ENCODE results near the gene MIER3.

MIER3 gene

DNA sequence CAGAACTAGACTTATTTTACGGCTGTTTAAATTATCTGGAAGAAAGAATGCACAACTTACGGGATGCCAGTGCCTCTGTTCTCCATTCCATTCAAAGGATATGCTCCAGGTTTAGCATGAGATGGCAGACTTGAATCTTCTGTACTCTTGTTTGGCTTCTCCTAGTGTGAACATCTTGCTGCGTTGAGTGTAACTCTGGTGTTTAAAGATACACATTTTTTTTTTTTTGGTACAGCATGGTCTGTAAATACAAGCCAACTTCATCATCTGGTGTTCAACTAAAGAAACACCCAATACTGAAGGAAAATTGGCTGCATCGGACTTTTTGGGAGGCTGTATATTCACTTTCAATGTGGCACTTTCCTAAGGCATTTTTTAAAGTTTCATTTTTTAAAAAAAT, 7.4 kb upstream of the MIER3 start:
- DNase-seq = no peak

DNA sequence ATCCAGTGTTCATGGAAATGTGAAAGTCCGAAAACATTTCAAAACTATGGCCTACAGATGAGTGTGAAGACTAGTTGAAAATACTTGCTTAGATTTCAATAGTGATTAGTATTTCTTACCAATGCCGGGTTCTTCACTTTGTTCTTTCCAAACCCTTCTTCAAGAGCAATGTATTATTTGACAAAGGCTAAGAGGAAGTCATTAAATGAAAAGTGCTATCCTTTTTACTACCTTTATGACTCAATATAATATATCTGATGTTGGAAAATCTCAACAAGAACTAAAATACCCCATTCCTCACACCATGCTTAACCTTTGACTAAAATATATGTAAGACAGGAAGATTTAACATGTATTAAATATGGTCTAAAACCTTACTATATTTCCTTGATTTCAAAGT, 6.7 kb upstream of the MIER3 start:
- no peak for DNase-seq

DNA sequence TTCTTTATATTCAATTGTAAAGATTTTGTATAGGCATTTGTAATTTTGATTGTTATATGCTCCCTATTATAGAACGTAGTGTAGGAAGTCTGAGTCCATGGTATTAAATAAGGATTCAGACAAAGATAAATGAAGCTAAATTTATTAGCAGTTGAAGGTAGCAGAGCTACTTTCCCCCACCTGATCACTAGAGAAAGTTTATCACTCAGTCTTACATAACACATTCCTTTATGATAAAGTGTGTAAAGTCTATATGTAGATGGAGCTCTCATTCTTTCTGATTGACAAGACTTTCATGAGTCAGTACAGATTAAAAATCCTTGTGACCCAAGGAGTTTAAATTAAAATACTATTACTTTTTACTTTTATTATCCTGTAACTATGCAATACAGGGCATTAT, 2.3 kb upstream of the MIER3 start:
- DNase-seq = no peak

DNA sequence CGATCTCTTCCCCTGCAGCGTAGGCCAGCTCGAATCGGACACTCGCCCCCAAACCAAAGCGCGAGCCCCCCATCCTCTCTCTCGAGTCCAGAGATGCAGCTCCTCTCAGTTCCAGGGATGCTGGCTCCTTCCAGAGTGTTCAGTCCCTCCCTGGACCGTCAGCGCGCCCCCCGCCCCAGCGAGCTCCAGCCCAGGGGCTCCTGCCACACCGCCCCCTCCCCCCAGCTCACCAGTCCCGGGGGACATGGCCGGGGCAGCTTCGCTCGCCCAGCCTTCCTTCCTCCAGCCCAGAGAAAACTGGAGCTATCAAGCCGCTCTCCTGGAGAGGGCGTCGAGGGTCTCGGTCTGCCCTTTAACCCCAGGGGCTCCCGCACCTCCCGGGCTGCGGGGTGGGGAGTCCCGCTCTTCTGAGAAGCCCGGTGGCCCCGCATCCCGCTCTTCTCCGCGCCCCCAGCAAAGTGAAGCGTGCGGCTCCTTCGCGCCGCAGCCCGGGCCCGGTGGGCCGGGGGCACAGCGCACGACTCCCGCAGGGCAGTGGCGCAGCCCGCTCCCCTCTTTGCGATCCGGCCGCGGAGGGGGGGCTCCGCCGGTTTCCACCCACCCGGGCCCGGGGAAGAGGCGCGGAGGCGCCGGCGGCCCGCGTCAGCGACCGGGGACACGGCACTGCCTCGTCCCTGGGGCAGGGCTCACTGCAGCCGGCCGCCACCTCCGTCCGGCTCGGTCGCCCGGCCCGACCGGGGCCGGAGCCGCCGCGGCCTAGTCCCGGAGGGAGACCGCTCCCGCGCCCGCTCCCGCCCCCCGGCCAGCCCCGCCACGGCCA, 587 bp downstream of the MIER3 start:
- DNase-seq = peak in 40 of 51 donors; percentile 4 to 80 (median 37)

DNA sequence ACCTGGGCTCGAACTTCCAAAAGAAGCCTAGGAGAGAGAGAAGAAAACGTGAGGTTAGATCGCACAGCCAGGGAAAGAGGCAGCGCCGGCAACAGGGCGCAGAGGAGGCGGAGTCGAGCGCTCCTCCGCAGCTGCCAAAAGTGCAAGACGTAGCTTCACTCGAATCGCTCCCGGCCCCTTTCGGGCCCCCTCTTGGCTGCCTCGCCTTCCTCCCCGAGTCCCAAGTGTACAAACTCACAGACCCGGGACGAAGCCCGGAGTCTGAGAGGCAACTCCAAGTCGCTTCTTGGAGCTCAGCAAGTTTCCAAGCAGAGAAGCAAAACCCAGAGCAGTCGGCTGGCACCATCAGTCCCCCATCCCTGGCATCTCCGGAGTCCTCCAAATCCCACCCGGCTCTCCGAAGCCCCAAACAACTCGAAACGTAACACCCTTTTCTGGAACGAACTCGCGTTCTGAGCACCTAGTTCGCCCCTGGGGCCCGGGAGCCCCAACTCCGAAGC, 1.2 kb downstream of the MIER3 start:
- DNase-seq = peak in 46 of 51 donors; percentile 8 to 76 (median 36)

DNA sequence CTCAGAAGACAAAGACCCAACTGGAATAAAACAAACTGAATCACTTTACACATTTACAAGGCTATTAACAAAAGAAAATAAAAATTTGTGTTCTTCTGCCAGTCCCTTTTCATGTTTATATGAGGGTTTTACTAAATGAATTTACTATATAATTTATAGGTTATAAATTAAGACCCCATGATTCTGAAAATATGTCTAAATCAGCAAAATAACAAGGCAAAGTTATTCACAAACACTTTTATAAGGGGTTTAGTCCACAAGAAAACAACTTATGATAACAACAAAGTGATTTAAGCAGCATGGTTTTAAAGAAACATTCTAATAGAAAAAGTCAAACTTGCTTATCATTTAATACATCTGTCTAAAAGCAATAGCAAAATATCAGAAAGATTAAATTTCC, 4.9 kb downstream of the MIER3 start:
- DNase-seq = no peak

DNA sequence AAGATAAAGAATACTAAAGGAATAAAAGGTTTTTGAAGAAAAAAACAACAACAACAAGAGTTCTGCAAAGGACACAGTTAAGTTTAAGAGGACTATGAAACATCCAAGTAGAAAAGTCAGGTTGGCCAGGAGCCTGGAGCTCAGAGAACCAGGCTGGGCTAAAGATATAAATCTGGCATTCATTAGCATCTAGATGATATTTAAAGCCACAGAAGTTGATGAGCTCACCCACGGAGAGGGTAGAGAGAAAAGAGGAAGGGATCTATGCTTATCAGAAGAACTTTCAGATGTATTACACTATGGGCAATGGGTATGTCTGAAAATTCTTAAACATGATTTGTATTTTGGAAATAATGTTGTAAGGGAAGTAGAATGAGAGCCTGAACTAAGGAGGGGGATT, 9.9 kb downstream of the MIER3 start:
- DNase-seq = no peak

DNA sequence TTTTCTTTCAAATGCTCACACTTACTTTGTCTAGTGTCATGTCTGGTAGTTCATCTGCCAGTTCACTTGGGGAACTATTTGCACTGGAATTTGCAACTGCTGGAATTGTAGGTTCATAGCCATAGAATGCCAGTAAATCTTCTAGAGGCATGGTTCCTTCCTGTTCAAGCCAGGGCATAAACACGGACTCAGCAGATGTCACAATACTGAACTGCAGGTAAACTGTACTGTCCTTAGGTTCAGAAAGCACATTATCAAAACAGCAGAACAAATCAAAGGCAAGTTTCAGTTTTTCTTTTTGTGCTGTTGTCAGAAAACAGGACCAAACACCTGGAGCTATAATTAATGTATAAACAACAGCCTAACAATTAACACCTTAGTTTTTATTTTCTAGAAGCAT, 13.1 kb downstream of the MIER3 start:
- no peak for DNase-seq

DNA sequence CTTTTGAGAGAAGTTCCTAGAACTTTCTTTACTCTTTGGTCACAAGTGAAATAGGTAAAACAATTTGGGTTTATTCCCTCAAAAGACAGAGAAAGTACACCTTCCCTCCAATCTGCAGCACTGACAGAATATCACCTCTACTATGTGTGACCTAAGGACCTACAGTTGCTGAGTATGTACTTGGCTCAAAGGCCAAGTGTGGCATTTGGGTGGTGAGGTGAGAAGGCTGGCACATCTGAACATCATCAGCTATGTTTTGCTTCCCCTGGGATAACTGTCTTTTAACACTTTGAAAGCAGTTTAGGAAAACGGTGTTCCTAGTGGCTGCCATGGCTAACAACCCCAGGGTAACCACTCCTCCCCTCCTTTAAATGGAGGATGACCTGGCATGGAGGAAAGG, 17.6 kb downstream of the MIER3 start:
- DNase-seq = no peak

DNA sequence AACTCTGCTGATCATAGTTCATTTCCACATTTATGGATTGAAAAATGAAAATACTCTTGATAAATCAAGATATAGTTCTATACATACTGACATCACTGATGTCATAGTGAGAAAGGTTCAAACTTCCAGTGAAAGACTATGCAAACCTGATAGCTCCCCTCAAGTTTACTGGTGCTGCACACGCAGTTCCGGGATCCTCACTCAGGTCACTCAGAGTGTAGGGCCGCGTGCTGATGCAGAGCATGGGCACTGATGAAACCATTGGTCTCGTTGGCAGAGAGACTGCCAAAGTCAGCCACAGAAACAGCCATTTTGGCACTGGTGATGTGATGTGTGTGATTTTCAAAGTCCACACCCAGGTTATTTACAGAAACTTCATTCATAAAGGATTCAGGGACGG, 29.0 kb downstream of the MIER3 start:
- DNase-seq = no peak

DNA sequence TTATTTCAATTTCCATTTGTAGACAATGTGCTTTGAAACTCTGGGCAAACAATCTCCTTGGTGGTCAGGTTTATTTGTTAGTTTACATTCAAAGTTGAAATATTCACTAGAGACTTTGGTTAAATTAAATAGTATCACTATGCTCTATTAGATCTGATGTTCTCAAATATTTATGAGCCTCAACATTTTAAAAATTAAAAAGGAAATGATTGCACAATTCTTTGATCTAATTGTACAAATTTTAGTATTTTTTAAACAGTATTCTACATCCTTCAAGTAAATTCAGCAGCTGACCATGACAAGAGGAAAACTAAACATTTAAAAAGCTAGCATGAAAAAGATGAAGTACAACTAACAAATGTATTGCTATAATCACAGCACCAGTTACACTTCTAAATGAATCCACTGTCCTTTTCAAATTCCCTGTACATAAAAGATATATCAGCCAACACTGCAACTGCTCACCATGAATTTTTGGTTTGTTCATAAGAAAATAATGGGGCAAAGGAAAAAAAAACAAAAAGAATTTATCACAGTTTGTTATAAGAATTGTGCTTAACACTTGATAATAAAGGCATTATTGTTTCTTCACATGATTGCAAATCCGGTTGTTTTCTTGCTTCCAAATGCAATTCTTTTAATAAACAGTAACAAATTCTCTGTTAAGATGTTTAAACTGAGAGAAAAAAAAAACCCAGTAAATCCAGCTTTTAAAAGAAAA, 31.8 kb downstream of the MIER3 start:
- no peak for DNase-seq

DNA sequence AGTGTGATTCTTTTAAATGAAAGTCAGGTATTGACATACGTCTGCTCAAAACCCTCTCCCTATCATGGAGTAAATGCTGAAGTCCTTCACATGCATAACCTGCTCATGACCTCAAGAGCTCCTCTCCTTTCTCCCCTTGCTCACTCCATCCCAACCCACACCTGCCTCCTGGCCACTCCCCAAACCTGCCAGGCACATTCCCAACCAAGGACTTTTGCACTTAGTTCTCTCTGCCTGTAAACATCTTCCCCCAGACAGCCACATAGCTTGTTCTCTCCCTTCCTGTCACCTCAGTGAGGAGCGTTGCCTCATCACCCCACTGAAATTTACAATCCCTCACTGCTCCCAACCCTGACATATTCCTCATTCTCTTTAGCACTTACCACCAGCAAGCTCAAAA, 33.9 kb downstream of the MIER3 start:
- DNase-seq = no peak

DNA sequence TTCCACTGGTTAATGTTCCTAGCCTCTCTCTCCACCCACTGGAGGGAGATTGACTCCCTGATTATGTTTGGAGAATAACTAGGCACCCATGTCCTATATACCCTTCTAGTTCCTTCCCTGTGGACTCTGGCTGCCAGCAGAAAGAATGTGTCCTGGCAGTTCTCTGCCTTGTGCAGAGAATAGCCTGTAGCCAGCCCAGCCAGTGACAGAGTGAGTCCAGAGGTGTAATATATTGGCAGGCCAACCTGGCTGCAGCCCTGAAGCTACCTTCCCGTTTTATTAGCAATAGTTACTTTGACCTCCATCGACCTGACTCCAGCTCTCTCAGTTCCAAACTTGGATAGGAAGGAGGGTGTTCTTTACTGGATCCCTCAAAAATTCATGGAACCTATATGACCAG, 34.4 kb downstream of the MIER3 start:
- no peak for DNase-seq

DNA sequence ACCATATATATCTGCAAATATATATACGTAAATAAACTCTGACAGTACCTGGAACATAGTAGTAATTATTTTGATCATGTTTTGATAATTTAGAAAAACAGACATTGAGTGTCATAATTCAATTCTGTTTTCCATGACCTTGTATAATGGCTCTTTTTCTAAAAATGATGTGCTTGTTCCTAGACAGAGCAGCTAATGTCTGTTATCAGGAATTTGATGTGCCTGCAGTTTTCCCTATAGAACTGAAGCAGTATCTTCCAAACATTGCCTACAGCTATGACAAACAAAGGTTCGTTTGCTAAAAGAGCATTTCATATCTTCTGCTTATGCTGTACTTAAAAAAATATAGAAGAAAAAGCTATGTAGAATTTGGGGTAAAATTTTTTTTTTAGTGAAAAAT, 37.2 kb downstream of the MIER3 start:
- no peak for DNase-seq

DNA sequence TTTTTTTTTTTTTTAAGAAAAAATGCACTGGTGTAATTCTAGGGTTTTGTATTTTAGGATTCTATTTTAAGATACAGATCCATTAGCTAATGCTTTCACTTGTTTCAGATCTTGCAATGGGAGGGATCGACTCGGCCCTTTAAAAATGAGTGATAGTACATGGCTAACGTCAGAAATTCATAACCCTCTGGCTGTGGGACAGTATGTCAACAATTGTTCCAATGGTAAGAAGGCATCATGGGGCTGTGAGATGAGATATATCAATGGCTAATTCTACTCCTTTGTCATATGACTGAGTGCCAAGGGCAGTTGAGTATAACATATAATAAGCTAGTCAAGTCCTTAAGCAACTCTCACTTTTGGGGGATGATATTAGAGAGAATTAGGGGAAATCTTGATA, 38.2 kb downstream of the MIER3 start:
- no peak for DNase-seq

DNA sequence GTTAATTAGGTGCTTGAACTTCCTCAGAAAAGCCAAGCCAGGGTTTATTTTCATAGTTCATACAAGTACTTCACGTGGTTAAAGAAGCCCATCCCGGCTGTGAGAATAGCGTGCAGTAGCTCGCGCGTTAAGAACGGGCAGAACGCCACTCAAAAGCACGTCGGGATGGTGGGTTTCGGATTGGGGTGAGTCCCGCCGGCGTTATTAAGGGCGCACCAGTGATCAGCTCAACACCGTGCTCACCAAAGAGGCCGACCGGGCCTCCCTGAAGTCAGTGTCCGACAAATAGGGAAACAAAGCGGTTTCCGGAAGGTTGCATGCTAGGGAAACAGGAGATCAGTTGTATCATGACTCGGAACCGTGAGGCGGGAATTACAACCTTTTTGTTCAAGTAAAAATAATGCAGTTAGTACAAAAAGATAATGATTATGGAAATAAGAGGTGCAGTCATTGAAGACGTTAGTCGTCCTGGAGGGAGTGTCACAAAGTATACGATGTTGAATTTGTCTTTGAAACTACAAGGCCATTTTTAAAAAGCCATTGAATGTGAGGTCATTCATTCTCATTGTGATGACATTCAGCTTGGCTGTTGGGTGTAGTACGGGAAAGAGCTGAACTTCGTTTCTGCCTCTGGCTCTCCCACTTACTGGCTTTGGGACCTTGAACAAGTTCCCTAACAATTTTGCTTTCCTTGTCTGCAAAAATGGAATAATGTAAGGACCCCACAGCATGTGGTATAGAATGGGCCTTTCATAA, 41.5 kb downstream of the MIER3 start:
- peak in 28 of 51 donors; percentile 2 to 75 (median 44) for DNase-seq

DNA sequence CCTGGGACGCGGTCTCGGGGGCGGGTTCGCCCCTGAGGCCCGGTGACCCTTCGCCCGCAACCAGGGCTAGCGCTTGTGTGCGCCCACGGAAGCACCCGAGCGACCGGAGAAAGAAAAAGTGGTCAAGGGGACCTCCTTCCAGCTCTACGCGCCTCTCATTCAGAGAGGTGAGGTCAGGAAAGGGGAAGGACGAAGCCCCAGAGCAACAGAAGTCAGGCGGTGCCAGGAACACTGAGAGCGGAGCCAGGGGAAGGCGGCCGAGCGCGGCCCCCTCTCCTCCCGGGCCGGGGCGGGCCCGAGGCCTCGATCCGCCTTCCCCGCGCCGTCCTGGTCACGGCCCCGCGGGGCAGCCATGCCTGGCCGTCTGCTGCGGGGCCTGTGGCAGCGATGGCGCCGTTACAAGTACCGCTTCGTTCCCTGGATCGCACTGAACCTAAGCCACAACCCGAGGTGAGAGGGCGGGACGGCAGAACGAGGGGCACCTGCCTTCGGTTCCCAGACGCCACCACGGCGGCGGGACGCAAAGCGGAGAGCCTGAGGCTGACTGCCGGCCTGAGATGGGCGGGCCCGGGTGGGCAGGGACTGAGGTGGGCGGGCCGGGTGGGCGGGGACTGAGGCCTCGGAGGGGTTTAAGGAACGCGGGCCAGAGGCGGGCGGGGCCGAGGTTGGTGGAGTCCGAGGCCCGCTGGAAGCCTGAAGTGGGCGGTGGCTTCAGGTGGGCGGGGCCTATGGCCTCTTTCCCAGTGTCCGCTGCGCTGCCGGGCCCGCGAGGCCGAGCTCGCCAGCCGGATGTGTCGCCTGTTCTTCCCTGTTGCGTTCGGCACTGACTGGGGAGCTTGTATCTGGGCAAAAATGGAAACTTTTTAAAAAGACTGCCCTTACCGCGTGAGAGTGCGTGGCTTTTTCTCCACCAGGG, 42.4 kb downstream of the MIER3 start, which contains the start of gene SETD9:
SETD9 (plus strand) TSS at position 303 of the 916 bp plus-strand sequence; CDS start at position 353, 50 bp downstream.
- peak; percentile 76 to 99 (median 96) for DNase-seq

DNA sequence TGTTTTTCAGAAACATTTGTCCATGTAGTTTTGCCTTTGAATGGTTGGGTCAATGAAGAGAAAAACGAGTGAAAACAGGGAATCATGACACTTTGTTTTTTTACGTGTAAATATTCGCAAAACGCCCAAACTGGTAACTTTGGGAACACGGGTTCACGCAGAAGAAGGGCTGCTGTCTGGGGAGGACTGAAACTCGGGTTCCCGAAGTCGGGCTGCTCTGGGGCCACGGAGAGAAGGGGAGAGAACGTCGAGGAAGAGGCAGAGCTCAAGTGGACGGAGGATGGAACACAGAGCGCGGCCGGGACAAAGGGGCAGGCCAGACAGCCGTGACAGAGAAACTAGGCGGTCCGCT, 43.0 kb downstream of the MIER3 start:
- DNase-seq = peak in 21 of 51 donors; percentile 8 to 94 (median 71)

DNA sequence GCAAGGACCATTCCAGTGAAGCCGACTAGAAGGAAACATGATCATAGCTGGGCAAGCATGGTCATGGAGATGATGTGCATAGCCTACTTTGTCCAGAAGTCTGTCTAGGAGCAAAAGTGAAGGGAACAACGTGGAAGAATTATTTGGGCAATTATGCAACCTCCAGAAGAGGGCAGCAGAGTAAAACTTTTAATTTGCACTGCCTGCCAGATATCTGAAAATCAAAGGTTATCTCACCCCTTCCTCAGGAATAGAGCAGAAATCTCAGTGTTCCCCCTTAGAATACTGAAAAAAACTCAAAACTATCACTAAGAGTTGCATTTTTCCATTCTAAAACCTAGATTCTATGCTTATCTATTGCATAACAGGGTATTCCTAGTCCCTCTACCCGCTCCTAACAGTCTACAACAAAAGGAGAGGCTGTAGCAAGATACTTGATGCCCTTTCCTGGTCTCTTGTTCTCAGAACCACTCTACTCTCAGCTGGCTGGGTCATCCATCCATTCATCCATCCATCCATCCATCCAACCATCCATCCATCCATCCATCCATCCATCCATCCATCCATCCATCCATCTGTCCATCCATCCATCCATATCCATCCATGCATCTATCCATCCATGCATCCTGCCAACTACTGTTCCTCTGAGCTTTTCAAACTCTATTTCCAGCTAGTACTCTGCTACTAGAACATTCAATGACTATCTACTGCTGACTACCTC, 50.9 kb downstream of the MIER3 start:
- peak in 10 of 51 donors; percentile 1 to 39 (median 8) for DNase-seq

DNA sequence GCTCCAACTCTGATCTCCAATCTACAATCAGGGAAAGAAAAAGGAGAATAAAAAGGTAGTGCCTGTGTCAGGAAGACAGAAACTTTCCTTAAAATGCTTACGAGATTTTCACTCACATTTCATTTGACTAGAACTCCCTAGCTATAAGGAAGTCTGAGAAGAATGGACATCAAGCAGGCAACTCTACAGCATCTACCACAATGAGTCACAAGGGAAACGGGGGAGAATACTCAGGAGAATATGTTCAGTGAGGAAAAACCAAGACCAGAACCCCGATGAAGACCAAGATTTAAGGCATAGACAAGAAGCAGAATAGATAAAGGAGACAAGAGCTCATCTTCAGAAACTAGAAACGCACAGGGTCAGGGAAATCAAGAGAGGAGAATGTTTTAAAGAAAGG, 51.5 kb downstream of the MIER3 start:
- no peak for DNase-seq
